A673 (cell line): ENCODE results near the gene TNPO2.

Experiments used
- EZH2 ChIP-seq: fragments of 200-600 bp; sonication (generic); IDR thresholded peaks from 2 replicates; pipeline ENCODE4 v1.6.1; 2017; ENCODE audit warnings: borderline replicate concordance, low read depth, mild to moderate bottlenecking, mixed read lengths, antibody characterized with exemption, low read length; ENCODE audit not compliant: poor library complexity, severe bottlenecking
- TF ChIP-seq, protein P1 (sequence below): fragments of 300-800, 200-600 bp; sonication (generic); conservative IDR thresholded peaks from 2 replicates; pipeline ENCODE4 v1.5.1; 2017; ENCODE audit warnings: low read depth, mild to moderate bottlenecking, antibody characterized with exemption, low read length, moderate library complexity, mixed read lengths

DNA sequence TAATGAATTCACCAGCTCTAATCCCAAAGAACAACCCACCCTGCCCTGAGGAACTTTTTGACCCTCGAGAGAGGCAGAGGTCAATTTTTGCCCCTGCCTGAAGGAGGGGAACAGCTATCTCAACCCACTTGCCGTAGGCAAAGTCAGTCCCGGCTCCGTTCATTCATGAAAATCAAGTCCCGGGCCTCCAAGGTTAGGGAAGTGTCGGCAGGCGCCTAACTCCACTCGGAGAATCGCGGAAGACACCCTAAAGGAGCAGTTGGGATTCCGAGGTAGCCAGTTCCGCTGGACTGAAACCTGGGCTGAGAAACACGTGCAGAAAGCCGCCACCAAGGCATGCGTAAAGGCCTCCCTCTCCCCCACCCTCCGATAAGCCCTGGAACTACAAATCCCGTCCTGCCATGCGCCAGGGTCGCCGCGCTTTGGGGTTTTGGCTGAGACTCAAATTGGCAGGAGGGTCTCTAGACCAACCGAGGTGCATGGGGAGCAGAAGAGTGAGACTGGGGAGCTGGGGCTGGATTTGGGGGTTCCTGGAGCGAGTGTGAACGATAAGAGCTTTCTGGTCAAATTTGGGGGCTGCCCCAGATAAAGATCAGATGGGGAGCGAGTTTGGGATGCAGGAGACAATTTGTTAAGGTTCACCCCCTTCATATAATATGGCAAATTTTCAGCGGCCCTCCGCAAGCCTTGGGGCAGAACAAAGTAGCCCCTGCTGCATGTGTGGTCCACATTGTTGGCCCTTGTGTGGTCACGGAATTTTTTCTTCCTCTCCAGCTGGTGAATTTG is at the start of gene TNPO2:
- no peak for TF ChIP-seq EZH2
- TF ChIP-seq, protein P1, sequence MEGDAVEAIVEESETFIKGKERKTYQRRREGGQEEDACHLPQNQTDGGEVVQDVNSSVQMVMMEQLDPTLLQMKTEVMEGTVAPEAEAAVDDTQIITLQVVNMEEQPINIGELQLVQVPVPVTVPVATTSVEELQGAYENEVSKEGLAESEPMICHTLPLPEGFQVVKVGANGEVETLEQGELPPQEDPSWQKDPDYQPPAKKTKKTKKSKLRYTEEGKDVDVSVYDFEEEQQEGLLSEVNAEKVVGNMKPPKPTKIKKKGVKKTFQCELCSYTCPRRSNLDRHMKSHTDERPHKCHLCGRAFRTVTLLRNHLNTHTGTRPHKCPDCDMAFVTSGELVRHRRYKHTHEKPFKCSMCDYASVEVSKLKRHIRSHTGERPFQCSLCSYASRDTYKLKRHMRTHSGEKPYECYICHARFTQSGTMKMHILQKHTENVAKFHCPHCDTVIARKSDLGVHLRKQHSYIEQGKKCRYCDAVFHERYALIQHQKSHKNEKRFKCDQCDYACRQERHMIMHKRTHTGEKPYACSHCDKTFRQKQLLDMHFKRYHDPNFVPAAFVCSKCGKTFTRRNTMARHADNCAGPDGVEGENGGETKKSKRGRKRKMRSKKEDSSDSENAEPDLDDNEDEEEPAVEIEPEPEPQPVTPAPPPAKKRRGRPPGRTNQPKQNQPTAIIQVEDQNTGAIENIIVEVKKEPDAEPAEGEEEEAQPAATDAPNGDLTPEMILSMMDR, result no peak
